NCI-H2196 (cell line): ENCODE data around the gene SLC15A2.

Experiments
- DNase-seq: peaks from one replicate; lab custom pipeline; 2025; ENCODE audit not compliant: unreplicated experiment; lab: John Stamatoyannopoulos, UW

Gene SLC15A2

DNA sequence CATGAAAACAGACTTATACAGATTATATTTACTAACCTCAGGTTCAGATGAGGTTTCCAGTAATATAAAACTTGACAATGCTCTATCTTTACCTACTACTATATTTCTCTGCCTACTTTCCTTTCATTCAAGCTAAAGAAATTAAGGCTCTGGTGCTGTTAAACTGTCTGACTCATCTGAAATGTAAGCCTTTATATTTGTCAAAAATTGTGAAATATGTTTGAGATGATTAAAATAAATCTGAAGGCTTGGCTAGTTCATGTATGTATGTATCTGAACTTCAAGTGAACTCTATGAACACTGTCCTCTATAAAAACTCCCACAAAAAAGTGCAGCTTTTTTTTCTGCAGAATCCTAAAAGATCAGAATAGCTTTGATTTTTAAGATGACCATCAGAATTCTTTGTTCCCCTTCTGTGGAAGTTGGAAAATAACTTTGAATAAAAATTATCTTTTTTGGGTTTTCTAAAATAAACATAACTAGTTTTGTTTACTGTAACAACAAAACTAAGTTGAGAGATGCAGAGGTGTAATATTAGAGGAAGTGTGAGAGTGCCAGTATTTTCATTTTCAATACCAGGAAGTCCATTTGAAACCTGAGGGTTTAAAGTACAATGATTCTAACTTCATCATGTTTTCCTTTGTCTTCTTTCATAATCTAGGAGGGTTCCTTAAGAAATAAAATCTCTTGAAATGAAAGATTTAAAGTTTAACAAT is 85.7 kb downstream of the SLC15A2 start:
- no peak for DNase-seq

DNA sequence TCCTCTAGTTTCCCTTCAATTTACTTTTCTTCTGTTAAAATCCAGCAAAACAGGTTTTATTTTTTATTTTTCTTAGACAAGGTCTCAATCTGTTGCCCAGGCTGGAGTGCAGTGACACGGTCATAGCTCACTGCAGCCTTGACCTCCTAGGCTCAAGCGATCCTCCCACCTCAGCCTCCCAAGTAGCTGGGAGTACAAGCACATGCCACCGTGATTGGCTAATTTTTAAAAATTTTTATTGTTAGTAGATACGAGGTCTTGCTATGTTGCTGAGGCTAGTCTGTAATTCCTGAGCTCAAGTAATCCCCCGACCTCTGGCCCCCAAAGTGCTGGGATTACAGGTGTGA is 86.2 kb downstream of the SLC15A2 start:
- DNase-seq = no peak

DNA sequence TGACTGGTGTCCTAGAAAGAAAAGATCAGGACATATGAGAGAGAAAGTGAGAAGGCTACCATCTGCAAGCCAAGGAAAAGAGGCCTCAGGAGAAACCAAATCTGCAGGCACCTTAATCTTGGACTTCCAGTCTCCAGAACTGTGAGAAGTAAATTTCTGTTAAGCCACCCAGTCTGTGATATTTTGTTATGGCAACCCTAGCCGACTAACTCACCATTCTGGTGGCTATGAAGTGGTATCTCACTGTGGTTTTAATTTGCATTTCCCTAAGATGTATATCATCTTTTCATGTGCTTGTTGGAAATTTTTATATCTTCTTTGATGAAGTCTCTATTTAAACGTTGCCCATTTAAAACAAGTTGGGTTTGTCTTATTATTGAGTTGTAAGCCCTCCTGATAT is 87.3 kb downstream of the SLC15A2 start:
- DNase-seq = no peak

DNA sequence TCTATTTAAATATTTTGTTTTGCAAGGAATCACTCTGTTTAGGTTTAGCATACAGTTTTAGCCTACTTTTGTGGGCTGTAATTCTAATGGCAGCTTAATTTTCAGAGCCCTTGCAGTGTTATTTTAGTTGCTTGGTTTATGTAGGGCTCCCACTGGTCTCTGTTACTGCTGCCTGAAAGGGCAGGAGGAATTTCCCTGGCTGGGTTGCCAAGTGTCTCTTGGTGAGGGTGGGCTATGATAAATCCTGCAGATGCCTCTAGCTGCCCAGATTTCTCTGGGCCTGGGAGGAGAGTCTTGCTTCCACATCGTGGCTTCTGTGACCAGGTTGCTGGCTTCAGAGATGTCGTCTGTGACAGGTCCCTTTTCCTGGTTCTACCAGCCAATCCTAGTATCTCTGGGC is 91.6 kb downstream of the SLC15A2 start:
- no peak for DNase-seq

DNA sequence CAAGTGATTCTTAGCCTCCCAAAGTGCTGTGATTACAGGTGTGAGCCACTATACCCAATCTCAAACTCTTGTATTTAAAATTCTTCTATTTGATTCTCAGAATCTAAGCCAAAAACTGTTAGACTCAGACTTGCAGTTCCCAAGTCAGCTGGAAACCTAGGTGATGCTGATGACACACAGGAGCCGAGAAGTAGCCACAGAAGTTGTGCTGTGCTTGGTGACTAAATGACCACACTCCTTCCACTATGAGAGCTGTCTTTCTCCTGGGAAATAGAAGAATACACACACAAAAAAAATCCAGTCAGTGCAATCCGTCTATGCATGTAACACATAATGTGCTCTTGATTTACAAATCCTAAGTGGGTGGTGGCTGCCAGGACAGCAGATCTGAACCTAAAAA is 93.9 kb downstream of the SLC15A2 start:
- DNase-seq = no peak

DNA sequence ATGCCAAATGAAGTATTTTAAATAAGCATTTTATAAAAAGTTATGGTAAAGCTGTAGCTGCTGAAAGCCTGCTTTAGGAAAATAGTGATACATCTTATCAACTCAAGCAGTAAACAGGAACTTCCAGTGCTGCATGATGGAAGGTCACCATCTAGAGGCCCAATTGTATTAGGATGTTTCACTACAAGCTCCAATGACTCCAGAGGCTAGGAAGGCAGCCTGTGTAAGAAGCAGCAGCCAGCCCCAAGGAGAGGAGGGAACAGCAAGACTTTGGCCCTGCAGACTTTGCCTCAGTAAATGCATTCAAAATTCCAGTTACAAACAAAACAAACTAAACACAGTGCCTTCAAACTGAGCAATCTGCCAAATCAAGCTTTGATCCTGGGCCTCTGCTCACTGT is 95.7 kb downstream of the SLC15A2 start:
- no peak for DNase-seq

DNA sequence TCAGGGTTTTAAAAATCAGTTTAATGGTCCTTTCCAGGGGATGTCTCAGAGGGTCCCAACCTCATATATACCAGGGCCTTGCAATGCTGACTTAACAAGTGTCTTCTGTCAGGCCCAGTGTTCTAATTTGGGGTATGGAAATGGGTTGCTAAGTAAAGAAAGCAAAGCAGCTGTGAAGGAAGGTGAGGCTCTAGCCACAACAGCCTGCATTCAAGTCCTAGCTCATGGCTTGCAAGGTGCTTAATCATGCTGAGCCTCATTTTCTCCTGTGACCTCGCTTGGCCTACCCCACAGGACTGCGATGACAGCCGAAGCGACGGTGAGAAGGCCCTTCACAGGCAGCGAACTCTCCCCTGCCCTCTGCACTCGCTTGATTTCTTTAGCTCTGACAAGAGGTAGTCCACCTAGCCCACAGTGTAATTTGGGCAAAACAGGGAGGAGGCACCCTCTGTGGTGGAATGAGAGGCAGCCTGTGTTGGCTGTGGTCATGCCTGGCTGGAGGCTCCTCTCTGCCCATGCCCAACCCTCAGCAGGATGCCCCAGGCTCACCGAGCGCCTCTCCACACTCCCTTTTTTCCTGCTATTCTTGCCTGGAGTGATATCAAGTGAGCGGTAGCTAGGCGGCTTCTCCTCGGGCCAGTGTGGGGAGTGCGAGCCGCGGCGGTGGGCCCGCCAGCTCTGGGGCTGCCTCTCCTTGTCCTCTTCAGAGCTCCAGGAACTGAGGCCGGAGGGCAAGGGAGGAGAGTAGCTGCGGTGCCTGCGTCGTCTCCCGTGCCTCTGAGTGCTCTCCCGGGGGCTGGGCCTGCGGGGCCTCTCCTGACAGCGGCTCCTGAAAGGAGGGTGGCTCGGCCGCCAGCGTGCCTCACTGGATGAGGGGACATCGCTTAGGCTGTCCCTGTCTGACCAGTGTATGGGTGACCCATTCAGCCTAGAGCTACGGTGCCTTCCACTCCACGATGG is 98.7 kb downstream of the SLC15A2 start:
- DNase-seq = no peak
